NCI-H510A treated with DMSO at 0.1 percent for 48 hours (cell line): Measurements from ENCODE around the gene SLC29A4.
"Not testable (repeated sequence)": the region's sequence is repeated elsewhere in the genome, so short reads cannot be mapped to it uniquely, and the experiment has no call there.

Experiments used
- DNase-seq: peaks from one replicate; lab custom pipeline; 2025; lab: John Stamatoyannopoulos, UW

SLC29A4 gene

GRCh38 chr7:5323800-5324781 lies 41.3 kb downstream of the SLC29A4 start:
- not testable (repeated sequence) for DNase-seq

DNA sequence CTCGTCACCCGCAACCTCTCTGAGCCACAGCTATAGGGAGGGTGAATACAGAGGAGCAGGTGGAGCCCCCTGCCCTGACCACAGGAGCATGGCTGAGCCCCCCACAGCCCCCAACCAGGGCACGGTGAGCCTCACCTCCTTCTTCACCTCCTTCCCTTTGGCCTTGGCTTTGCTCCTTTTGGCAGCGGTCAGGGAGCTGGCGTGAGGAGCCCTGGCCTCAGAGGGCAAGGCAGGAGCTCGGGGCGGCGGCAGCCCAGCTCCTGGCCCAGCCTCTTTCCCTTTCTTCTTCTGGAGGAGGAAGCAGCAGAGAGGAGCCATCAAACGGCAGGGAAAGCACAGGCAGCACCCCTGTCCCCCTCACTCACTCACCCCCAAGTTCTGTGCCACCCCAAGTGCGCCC lies 42.2 kb downstream of the SLC29A4 start:
- no peak for DNase-seq

DNA sequence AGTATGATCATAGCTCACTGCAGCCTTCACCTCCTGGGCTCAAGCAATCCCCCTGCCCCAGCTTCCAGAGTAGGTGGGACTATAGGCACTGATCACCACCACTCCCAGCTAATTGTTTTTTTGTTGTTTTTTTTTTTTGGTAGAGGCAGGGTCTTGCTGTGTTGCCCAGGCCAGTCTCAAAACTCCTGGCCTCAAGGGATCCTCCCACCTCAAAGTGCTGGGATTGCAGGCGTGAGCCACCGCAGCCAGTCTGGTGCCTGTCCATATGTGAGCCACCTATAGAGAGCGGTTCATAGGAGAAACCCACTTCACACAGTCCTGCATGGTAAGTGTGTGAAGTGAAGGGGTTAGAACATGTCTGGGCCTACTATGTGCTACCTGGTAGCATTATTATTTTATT lies 47.5 kb downstream of the SLC29A4 start:
- DNase-seq = no peak

- DNase-seq = no peak
Observed at GRCh38 chr7:5332579-5332978, 49.8 kb downstream of the SLC29A4 start.

DNA sequence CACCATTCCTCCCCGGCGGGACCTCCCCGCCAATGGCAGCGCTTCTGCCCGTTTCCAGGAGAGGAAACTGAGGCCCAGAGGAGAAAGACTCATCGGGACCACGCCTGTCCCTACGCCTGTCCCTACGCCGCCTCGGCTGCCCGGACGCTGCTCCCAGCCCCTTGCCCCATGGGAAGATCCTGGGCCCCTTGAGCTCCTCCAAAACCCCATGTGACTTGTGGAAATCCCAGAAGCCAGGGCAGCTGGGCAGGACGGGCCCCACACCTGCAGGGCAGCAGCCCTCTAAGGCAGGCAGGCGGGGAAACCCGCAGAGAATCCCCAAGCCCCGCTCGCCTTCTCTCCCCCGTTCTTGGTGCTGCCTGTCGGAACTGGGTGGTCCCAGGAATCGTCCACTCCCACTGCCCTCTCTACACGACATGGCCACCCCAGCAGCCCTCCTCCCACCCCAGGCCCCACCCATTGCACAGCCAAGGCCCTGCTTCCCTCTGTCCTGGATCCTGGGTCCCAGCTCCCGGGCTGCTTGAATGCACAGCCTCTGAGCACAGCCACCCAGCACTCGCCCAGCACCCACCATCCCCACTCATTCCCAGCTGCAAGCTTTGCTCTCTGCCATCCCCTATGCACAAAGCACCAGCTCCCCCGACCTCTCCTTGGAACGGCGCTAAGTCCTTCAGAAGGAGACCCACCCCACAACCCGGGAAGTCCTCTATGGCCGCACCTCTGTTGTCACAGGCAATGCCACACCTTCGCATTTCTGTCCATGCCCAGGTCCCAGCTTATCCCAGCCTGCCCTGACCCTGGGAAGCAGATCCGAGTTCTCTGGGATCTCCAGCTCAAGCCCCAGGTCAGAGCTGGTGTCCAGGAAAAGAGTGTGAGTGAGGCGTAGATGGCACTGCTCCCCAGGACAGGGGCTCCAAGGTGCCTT lies 50.6 kb downstream of the SLC29A4 start:
- no peak for DNase-seq

DNA sequence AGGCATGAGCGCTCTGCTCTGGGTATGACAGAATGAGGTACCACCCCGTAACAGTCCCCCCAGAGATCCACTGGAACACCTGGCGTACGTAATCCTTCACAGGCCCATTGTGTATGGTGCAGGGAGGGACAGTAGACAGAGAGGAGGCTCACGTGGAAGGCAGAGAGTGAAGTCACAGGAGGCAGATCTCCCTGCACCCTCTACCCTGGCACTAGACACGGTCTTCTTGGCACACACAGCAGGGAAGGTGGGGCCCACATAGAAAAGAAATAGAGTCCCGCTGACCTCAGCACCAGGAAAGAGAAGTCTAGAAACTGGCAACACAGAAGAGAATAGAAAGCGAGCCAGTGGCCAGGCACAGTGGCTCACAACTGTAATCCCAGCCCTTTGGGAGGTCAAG lies 51.9 kb downstream of the SLC29A4 start:
- no peak for DNase-seq

- DNase-seq = no peak
Observed at GRCh38 chr7:5337047-5337446, 54.3 kb downstream of the SLC29A4 start.

GRCh38 chr7:5339955-5340354 lies 57.2 kb downstream of the SLC29A4 start:
- DNase-seq = no peak

DNA sequence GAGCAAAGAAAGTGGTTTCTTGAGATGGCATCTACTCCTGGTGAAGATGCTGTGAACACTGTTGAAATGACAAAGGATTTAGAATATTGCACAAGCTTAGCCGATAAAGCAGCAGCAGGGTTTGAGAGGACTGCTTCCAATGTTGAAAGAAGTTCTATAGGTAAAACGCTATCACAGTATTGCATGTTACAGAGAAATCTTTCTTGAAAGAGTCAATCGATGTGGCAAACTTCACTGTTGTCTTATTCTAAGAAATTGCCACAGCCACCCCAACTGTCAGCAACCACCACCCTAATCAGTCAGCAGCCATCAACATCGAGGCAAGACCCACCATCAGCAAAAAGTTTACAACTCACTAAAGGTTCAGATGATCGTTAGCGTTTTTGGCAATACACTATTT lies 59.9 kb downstream of the SLC29A4 start:
- no peak for DNase-seq

GRCh38 chr7:5343884-5344283 lies 61.1 kb downstream of the SLC29A4 start:
- no peak for DNase-seq

- DNase-seq = no peak
Observed at GRCh38 chr7:5344342-5344741, 61.6 kb downstream of the SLC29A4 start.

DNA sequence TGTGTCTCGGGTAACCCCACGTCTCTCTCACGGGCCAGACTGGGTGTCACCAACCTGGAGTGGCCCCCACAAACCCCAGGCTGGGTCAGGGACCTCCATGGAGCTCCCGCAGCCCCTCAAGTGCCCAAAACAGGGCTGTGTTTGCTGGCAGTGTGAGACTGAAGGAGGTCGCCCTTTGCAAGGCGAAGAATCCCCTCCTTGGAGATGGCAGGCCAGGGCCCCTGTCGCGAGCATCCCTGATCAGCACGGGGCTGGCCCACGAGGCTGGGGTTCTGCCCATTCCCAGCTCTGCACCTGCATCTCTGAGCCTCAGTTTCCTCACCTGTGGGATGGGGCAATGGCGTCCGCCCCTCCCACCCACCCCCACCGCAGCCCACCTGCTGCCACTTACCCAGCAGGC lies 62.4 kb downstream of the SLC29A4 start:
- DNase-seq = no peak

DNA sequence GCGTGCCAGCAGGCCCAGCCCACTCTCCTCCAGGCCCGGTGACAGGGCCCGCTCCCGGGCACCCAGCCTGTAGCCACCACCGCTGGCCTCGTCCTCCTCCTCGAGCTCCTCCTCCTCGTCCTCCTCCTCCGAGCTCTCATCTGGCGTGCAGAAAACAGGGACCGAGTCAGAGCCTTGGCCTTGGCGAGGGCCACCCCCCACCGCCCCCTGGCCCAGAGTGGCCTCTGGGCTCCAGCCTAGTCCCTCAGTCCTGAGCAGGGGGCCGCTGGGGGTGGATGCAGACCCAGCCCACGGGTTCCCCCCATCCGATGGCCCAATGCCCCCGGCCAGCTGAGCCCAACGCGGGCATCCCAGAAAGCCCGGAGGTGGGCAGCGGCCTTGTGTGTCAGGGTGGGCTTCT lies 62.9 kb downstream of the SLC29A4 start:
- no peak for DNase-seq

DNA sequence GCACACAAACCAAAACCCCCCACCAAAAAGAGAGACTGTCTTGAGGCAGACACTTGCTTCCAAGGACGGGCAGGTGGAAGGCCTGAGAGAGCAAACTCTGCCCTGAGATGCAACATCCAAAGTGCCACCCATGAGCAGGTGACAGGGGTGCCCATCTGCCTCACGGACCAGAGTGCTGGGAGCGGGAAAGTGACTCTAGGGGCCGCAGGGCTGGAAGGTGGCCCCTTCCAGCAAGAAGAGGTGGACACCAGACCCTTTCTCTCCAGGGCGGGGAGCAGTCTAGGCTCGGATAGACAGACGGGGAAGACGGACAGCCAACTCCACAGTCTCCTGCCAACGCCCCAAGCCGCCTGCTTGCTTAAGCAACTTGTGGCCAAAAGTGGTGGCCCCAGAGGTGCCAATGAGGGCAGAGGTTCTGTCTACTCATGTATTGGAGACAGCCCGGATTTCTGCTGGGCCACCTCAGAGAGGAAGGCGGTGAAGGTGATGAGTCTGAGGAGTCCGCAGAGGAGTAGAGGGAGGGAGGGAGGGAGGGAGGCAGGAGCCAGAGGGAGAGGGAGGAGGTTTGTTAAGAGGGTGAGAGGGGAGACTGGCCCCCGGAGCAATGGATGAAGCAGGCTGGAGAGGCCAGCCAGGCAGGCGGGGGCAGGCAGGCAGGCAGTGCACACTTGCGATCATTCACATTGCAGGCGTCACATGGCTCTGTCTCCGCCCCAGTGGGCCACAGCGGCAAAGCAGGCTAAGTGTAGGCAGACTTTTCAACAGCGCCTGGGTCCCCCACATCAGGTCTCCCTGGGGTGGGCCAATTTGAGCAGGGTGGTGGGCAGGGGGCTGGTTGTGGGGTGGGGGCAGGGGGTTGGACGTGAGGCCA lies 65.6 kb downstream of the SLC29A4 start:
- no peak for DNase-seq

DNA sequence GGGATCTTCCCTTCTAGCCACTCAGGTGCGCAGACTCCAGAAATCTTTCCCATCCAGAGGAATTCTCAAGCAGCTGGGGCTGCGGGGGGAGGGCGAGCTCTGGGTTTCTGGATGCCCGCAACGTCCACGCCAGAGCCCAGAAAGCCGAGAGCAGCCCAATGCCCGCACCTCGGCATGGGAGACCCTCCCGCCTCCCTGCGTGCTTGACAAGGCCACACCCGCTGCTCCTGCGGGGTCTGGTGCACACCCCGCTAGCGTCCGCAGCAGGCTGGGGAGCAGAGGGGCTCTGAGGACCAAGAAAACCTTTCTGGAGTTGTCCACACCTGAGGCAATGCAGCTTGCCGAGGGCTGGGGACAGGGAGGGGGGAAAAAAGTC lies 66.2 kb downstream of the SLC29A4 start:
- DNase-seq = no peak

DNA sequence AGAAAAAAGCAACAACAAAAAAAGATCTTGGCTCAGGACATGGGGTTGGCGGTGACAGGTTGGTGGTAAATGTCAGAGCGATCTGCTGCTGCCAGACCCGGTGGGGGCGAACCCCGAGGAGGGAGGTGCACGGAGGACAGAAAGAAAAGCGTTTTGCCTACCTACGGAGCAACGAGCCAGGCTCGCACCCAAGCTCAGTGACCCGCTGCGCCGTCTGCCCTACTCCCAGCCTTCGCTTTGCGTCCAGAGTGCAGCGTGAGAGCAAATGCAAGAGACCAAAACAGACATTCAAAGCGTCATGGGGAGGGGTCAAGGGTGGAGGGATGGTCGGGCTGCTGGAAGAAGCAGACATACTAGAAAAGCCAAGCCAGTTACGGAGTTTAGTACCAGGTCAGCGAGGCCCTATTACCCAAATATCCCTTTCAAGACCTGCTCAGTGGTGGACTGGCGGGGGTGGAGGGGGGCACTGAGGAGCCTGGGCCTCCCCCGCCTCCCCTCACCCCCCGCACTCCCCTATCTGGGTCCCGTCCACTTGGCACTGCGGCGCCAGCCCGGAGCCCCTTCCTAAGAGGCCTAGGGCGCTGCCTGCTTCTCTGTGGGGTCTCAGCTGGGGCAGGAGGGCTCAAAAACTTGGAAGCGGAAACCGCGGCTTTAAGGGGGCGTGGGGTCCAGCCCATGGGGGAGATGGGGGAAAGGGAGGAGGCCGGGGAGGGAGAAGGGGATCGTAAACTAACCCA lies 66.9 kb downstream of the SLC29A4 start:
- DNase-seq = no peak

- no peak for DNase-seq
Observed at GRCh38 chr7:5350174-5350463, 67.4 kb downstream of the SLC29A4 start.

- no peak for DNase-seq
Observed at GRCh38 chr7:5350600-5351385, 68.0 kb downstream of the SLC29A4 start.

DNA sequence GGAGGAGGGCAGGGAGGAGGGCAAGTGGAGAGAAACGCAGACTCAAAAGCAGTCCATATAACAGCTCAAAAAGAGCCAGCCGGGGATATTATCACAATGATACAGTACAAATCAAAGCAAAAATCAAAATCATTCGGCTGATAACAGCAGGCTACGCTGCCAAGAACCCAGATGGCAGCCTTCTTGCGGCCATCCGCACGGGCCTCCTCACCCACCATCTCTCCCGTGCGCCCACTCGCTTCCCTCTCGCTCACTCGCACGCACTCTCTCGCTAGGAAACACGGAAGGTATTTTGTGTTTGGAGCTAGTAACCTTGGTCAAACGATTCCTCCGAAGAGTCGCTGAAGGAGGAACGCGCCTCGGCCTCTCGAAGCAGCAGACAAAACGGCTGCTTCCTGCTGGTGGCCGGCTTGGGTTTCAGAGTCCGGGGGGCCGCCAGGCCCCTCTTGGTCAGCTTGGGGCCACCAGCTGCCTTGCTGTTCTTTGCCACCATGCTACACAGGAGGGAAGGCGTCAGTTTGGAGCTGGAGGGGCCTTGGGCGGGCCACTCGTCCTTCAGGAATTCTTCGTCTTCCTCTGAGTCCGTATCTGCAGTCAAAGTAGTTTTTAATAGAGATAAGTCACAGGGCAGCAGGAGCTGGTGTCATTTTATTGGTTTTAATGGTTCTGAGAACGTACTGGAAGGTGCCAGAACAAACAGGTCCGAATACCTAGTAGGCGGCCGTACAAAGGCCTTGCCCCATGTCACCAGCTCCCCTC lies 68.9 kb downstream of the SLC29A4 start:
- DNase-seq = no peak
